Erythroblast (primary cell): Measurements from ENCODE around the gene TRIOBP.
A peak's percentile ranks its signal among the peaks of the same experiment; 100 is the strongest.

Source experiments
- DNase-seq, 2 experiments: peaks; one replicate each; lab custom pipeline; 2025; lab: John Stamatoyannopoulos, UW
- GATA1 ChIP-seq: IDR thresholded peaks from 2 replicates; pipeline ENCODE4 v1.6.1; 2011; ENCODE audit warnings: low read depth, mild to moderate bottlenecking, control low read depth, low read length, moderate library complexity
- POLR2A ChIP-seq: IDR thresholded peaks from 2 replicates; pipeline ENCODE4 v1.6.1; 2011; ENCODE audit warnings: mild to moderate bottlenecking, low read length

The TRIOBP gene

DNA sequence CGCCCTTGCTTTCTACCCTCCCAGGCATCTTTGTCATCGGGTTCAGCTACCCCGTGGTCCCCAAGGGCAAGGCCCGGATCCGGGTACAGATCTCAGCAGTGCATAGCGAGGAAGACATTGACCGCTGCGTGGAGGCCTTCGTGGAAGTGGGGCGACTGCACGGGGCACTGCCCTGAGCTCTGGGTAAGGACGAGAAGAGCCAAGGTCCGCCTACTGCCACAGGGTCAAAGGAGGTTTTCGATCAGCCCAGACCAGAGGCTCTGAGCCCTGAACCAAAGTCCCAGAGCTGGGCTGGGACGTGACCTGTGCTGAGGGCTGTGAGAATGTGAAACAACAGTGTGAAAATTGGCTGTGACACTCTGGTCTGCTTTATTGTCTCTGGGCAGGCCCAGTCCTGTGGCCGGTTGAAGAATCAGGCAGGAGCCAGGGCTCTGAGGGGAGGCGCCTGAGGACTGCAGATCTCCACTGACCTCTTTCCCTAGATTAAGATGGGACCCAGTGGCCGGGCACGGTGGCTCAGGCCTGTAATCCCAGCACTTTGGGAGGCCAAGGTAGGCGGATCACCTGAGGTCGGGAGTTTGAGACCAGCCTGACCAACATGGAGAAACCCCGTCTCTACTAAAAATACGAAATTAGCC, 119.8 kb downstream of the TRIOBP start:
- DNase-seq: no peak
- TF ChIP-seq GATA1 (no peak), POLR2A (no peak)

DNA sequence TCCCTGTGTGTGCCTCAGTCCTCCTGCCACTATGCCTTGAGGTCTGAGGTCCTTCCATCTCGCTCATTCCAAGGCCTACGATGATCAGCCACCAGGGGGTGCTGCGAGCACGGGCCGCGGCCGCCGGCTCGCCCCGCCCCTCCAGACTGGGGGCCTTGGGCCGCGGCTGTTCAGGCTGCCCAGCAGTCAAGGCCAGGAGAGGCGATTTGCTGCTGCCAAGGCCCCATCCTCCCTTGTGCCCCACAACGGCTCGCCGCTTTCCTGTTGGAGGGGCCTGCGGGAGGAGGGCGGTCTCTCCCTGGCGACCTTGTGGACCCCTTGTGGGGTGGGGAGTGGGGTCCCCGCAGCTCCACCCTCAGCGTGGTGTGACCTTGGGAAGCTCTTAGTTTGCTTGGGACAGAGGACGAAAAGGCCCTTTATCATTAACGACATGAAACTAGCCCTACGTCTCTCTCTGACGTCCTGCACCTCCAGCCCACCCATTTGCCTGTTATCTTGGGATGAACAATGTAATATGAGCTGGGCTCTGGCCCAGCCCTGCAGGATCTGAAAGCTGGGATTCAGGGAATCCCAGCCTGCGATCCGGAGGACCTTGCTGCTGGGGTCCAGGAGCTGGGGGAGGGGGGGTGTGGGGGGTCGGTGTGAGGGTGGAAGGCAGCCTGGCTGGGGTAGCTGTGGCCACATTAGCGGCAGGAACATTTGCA, 121.0 kb downstream of the TRIOBP start:
- peak; percentile 85 to 91 for DNase-seq
- no peak for TF ChIP-seq GATA1
- TF ChIP-seq POLR2A: no peak

DNA sequence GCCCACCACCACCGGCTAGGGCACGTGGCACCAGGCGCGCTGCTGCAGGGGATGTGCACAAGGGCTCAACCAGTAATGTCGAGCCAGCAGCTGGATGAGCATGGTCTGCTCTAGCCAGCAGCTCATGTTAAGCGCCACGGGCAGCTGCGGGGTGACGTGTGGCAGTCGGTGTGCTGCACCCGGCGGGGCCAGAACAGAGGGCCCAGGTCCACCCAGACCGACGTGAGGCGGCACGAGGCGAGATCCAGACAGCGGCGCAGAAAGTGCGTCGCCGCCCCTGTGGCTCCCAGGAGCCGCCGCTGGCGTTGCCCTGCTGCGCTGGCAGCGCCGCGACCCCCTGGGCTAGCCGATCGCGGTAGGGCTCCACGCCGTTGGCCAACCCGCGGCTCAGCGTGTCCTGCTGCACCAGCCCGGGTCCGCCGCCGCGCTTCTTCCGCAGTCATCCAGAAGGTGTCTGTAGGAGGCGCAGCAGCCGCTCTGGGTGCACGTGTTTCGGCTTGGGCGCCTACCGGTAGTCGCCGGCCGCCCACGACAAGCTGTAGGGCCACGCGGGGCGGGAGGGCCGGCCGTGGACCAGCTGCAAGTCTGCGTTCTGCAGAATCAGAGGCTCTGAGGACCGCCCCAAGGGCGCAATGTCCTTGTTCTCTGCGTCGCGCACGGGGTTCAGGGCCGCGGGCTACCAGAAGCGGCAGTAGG, 121.7 kb downstream of the TRIOBP start:
- DNase-seq: peak; percentile 73 to 77
- no peak for TF ChIP-seq GATA1
- TF ChIP-seq POLR2A: peak; percentile 17

DNA sequence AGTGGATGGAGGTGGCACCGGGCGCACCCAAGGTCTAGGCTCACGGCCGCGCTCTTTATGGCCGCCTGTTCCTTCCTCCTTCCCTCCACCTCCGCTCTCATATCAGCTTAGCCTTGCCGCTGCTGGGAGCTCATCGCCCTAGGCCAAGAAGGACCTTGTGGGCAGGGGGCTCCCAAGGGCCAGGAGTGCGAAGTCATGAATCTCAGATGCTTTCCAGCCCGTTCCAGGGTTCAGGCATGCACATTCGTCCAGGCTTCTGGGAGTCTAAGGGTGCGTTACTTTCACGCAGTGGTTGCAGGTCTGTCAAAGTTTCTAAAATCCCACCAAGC, 122.2 kb downstream of the TRIOBP start:
- no peak for TF ChIP-seq POLR2A
- no peak for TF ChIP-seq GATA1
- no peak for DNase-seq

DNA sequence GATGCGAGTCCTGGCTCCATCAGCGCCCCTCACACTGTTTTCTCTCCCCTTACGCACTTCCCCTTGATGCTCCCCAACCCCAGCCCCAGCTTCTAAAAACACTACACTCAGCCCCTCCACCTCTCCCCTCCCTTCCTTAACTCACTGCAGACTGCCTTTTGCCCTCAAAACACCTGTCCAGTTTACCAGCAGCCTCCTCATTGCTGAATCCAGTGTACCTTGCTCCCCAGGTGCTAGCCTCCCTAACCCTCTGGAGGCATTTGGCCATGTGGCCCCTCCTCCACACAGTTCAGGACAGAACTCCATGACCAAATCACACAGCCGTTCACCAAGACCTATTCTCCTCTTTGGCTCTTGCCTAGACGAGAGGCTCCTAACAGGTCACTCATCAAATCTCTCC, 123.5 kb downstream of the TRIOBP start:
- DNase-seq: no peak

DNA sequence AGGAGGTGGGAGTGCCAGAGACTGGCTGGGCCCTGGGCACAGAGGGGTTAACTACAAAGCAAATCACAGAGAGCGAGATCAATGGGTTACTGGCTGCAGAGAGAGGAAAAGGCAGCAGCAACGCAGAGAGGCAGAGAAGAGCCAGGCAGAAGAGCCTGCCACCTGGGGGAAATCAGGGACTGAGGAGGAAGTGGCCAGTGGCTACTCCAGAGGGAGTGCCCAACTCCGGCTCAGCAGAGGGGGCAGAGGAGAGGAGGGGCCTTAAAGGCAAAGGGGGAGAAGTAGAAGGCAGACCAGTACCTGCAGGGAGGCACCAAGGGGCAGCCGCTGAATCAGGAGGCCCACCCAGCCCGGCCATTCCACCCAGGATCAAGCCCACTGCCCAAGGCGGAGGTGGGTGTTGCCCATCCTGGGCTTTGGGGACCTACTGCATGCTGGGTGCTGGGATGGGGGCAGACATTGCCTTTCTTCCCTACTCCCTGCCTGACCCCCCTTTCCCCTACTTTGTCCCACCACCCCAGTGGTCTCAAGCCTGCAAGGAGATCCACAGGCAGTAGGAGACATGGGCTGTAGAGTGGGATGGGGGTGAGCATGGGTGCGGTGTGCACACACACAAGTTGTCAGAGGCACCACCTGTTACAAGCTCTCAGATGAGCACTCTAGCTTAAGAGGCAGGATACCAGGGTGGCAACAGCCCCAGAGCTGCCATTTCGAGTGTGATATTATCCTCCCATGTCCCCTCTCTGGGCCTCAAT, 125.4 kb downstream of the TRIOBP start:
- TF ChIP-seq GATA1: no peak
- no peak for TF ChIP-seq POLR2A
- no peak for DNase-seq

More for the DNA sequence above, 123.5 kb downstream of the TRIOBP start:
- TF ChIP-seq POLR2A: no peak
- TF ChIP-seq GATA1: no peak

DNA sequence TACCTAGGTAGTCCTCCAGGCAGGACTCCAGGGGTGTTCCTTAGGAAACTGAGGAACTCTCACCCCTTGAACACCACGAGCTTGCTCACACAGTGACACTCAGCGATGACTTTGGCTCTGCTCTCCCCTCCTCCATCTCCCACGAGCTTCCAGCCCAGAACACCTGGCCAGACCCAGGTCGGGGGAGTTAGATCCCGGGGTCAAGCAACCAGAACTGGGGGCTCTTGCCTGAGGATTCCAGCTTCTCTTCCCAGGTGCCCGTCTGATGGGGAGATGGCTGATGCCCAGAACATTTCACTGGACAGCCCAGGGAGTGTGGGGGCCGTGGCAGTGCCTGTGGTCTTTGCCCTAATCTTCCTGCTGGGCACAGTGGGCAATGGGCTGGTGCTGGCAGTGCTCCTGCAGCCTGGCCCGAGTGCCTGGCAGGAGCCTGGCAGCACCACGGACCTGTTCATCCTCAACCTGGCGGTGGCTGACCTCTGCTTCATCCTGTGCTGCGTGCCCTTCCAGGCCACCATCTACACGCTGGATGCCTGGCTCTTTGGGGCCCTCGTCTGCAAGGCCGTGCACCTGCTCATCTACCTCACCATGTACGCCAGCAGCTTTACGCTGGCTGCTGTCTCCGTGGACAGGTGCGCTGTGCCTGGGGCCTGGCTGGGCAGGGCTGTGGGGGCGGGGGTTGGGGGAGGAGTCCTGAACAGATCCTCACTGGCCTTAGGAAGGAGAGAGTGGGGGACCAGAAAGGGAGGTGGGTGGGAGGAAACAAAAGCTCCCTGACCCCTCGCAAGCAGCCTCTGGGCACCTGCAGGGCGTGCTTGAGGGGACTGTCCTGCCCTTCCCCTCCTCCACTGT, 126.5 kb downstream of the TRIOBP start, which contains the start of gene GALR3:
Gene GALR3 (plus strand): TSS at position 249 of the 852 bp plus-strand sequence. CDS start 25 bp downstream, at position 274.
- DNase-seq: no peak

DNA sequence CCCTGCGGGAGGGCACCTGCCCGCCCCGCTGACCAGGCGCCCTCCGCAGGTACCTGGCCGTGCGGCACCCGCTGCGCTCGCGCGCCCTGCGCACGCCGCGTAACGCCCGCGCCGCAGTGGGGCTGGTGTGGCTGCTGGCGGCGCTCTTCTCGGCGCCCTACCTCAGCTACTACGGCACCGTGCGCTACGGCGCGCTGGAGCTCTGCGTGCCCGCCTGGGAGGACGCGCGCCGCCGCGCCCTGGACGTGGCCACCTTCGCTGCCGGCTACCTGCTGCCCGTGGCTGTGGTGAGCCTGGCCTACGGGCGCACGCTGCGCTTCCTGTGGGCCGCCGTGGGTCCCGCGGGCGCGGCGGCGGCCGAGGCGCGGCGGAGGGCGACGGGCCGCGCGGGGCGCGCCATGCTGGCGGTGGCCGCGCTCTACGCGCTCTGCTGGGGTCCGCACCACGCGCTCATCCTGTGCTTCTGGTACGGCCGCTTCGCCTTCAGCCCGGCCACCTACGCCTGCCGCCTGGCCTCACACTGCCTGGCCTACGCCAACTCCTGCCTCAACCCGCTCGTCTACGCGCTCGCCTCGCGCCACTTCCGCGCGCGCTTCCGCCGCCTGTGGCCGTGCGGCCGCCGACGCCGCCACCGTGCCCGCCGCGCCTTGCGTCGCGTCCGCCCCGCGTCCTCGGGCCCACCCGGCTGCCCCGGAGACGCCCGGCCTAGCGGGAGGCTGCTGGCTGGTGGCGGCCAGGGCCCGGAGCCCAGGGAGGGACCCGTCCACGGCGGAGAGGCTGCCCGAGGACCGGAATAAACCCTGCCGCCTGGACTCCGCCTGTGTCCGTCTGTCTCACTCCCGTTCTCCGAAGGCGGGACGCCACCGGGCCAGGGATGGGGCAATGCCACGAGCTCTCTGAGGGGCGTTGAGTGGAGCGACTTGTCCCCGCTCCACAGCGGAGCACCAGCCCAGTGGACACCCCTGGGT, 128.1 kb downstream of the TRIOBP start:
- peak; percentile 46 to 69 for DNase-seq
- TF ChIP-seq POLR2A: no peak
- TF ChIP-seq GATA1: no peak

More for the DNA sequence above, 126.5 kb downstream of the TRIOBP start, which contains the start of gene GALR3:
- no peak for TF ChIP-seq GATA1
- no peak for TF ChIP-seq POLR2A
